Endothelial cell of umbilical vein (primary cell): Measurements from ENCODE around the gene TMEM131.

ENCODE experiments used
- POLR2AphosphoS5 ChIP-seq: IDR thresholded peaks from 2 replicates; pipeline ENCODE4 v1.6.1; 2012; ENCODE audit warnings: low read depth, mild to moderate bottlenecking, control low read depth, low read length, moderate library complexity; ENCODE audit not compliant: insufficient read depth
- TF ChIP-seq, protein P1 (sequence below), 2 donors: IDR thresholded peaks; 1 replicate in 1 of 2; 2 replicates in 1 of 2; pipeline ENCODE4 v1.5.1; 2011; ENCODE audit warnings: low read length in 2 of 2, mild to moderate bottlenecking in 2 of 2, moderate library complexity in 2 of 2, control low read depth in 1 of 2, inconsistent platforms in 1 of 2, low read depth in 1 of 2; ENCODE audit not compliant: insufficient read depth in 1 of 2; ENCODE audit errors: extremely low read depth in 1 of 2

DNA sequence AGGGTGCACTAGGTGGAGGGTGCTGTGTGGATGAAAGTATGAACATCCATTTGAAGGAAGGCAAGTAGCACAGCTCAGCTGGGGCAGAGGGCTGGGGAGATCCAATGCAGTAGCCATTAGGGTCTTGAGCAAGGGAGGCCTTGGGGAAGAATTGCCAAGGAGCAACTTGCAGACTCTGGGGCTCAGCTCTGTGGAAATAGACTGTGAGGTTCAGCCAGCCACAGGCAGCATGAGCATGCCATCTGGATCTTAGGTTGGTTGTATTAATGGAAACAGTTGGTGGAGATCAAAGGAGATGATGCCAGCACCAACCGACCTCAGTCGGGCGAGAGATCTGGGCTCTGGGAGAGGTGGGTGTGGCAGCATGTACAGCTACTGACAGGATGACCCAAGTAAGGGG lies 276.8 kb downstream of the TMEM131 start:
- TF ChIP-seq, protein P1, sequence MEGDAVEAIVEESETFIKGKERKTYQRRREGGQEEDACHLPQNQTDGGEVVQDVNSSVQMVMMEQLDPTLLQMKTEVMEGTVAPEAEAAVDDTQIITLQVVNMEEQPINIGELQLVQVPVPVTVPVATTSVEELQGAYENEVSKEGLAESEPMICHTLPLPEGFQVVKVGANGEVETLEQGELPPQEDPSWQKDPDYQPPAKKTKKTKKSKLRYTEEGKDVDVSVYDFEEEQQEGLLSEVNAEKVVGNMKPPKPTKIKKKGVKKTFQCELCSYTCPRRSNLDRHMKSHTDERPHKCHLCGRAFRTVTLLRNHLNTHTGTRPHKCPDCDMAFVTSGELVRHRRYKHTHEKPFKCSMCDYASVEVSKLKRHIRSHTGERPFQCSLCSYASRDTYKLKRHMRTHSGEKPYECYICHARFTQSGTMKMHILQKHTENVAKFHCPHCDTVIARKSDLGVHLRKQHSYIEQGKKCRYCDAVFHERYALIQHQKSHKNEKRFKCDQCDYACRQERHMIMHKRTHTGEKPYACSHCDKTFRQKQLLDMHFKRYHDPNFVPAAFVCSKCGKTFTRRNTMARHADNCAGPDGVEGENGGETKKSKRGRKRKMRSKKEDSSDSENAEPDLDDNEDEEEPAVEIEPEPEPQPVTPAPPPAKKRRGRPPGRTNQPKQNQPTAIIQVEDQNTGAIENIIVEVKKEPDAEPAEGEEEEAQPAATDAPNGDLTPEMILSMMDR (IDR thresholded peaks at IDR 0.05; ENCODE audit: extremely low read depth in 1 of 2, insufficient read depth in 1 of 2, low read depth in 1 of 2, low read length in 2 of 2): no peak
- TF ChIP-seq POLR2AphosphoS5: no peak
